ENCODE measurements around the gene SRXN1.

GRCh38 chr20:602111-602970 lies 50.7 kb downstream of the SRXN1 start:
- no peak for TF ChIP-seq CTCF (IDR thresholded peaks at IDR 0.05)
- TF ChIP-seq POLR2A (IDR thresholded peaks at IDR 0.05) = no peak
- TF ChIP-seq EP300 (IDR thresholded peaks at IDR 0.05) = no peak
